Measurements from ENCODE around the gene CMSS1. TPM values are rescaled to one million over a fixed set of nuclear protein-coding genes. Genes with fewer than 3 reads are reported as not detected.

Gene CMSS1
- total RNA-seq, 1 donor from 2014 or later, result 56.3 TPM

DNA sequence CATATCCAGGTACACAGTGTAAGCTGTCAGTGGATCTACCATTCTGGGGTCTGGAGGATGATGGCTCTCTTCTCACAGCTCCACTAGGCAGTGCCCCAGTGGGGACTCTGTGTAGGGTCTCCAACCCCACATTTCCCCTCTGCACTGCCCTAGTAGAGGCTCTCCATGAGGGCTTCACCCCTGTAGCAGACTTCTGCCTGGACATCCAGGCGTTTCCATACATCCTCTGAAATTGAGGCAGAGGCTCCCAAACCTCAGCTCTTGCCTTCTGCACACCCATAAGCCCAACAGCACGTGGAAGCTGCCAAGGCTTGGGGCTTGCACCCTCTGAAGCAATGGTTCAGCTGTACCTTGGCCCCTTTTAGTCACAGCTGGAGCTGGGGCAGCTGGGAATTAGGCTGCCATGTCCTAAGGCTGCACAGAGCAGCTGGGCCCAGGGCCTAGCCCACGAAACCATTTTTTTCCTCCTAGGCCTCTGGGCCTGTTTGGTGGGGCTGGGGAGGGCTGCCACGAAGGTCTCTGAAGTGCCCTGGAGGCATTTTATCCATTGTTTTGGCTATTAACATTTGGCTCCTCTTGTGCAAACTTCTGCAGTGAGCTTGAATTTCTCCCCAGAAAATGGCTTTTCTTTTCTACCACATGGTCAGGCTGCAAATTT, 362.2 kb downstream of the CMSS1 start:
- peaks cover 33% of the 10 kb centered on the region for H3K36me3 Mint-ChIP-seq
- H3K36me3 ChIP-seq, result peaks cover 11% of the 10 kb centered on the region
- peaks cover 29% of the 10 kb centered on the region for H3K9me3 Mint-ChIP-seq
- no peaks in the 10 kb centered on the region for H3K79me2 ChIP-seq (ENCODE audit: low read depth)
- H3K27me3 Mint-ChIP-seq (ENCODE audit: insufficient read depth, low read depth), result peaks cover 4% of the 10 kb centered on the region
- H3K9me3 ChIP-seq (ENCODE audit: low read depth), result peaks cover 8% of the 10 kb centered on the region
- no peaks in the 10 kb centered on the region for H3K4me1 Mint-ChIP-seq
- no peak overlapping the region for H3K27ac Mint-ChIP-seq
- TF ChIP-seq, protein P1, sequence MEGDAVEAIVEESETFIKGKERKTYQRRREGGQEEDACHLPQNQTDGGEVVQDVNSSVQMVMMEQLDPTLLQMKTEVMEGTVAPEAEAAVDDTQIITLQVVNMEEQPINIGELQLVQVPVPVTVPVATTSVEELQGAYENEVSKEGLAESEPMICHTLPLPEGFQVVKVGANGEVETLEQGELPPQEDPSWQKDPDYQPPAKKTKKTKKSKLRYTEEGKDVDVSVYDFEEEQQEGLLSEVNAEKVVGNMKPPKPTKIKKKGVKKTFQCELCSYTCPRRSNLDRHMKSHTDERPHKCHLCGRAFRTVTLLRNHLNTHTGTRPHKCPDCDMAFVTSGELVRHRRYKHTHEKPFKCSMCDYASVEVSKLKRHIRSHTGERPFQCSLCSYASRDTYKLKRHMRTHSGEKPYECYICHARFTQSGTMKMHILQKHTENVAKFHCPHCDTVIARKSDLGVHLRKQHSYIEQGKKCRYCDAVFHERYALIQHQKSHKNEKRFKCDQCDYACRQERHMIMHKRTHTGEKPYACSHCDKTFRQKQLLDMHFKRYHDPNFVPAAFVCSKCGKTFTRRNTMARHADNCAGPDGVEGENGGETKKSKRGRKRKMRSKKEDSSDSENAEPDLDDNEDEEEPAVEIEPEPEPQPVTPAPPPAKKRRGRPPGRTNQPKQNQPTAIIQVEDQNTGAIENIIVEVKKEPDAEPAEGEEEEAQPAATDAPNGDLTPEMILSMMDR (IDR thresholded peaks at IDR 0.05), result no peak
- TF ChIP-seq EZH2phosphoT487 (IDR thresholded peaks at IDR 0.05) (no peak), EZH2 (IDR thresholded peaks at IDR 0.05) (no peak)
- H3K4me3 Mint-ChIP-seq, result no peak overlapping the region
- peaks cover 5% of the 10 kb centered on the region for H3F3A ChIP-seq (ENCODE audit: low read depth)
- H3K27ac ChIP-seq, result no peak overlapping the region
- H3K4me3 ChIP-seq, result no peak overlapping the region
- no peaks in the 10 kb centered on the region for H4K20me1 ChIP-seq (ENCODE audit: low read depth)
- no peaks in the 10 kb centered on the region for H3K27me3 ChIP-seq
- no peak for DNase-seq (ENCODE audit: low spot score)
- peaks cover 10% of the 10 kb centered on the region for H3K4me1 ChIP-seq
- H3K9ac ChIP-seq, result no peak overlapping the region
- H3K4me2 ChIP-seq, result no peak overlapping the region
- H2AFZ ChIP-seq (replicated peaks), result no peak overlapping the region

DNA sequence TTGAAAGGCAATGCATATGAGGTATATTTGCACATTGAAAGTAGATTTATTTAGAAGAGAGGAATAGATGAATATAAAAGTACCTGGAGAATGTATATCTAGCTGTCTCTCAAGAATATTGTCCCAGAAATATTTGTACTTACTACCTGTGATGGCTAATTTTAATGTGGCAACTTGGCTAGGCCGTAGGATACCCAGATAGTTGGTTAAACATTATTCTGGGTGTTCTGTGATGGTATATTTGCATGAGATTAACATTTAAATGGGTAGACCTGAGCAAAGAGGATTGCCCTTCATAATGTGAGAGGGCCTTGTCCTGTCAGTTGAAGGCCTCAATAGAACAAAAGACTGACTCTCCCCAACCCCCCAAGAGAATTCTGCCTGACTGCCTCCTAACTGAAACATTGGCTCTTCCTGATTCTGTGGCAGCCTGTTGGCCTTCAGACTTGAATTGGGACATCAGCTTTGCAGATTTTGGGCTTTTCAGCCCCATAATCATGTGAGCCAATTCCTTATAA, 366.0 kb downstream of the CMSS1 start:
- TF ChIP-seq, protein P1 (IDR thresholded peaks at IDR 0.05), result no peak
- TF ChIP-seq EZH2phosphoT487 (IDR thresholded peaks at IDR 0.05), result no peak
- no peak for TF ChIP-seq EZH2 (IDR thresholded peaks at IDR 0.05)
- H3K9me3 Mint-ChIP-seq, result peaks cover 24% of the 10 kb centered on the region
- H4K20me1 ChIP-seq (ENCODE audit: low read depth), result no peaks in the 10 kb centered on the region
- no peak overlapping the region for H3K27ac Mint-ChIP-seq
- H3F3A ChIP-seq (ENCODE audit: low read depth), result no peaks in the 10 kb centered on the region
- H3K27me3 Mint-ChIP-seq (ENCODE audit: insufficient read depth, low read depth), result peaks cover 4% of the 10 kb centered on the region
- H3K4me1 ChIP-seq, result no peaks in the 10 kb centered on the region
- H3K27me3 ChIP-seq, result no peaks in the 10 kb centered on the region
- no peaks in the 10 kb centered on the region for H3K4me1 Mint-ChIP-seq
- no peak overlapping the region for H3K4me3 Mint-ChIP-seq
- no peak overlapping the region for H3K4me3 ChIP-seq
- no peak for DNase-seq (ENCODE audit: low spot score)
- no peak overlapping the region for H3K27ac ChIP-seq
- no peak overlapping the region for H3K4me2 ChIP-seq
- no peak overlapping the region for H2AFZ ChIP-seq (replicated peaks)
- peaks cover 6% of the 10 kb centered on the region for H3K36me3 ChIP-seq
- no peak overlapping the region for H3K9ac ChIP-seq
- H3K36me3 Mint-ChIP-seq, result peaks cover 18% of the 10 kb centered on the region
- peaks cover 8% of the 10 kb centered on the region for H3K9me3 ChIP-seq (ENCODE audit: low read depth)
- H3K79me2 ChIP-seq (ENCODE audit: low read depth), result no peaks in the 10 kb centered on the region

DNA sequence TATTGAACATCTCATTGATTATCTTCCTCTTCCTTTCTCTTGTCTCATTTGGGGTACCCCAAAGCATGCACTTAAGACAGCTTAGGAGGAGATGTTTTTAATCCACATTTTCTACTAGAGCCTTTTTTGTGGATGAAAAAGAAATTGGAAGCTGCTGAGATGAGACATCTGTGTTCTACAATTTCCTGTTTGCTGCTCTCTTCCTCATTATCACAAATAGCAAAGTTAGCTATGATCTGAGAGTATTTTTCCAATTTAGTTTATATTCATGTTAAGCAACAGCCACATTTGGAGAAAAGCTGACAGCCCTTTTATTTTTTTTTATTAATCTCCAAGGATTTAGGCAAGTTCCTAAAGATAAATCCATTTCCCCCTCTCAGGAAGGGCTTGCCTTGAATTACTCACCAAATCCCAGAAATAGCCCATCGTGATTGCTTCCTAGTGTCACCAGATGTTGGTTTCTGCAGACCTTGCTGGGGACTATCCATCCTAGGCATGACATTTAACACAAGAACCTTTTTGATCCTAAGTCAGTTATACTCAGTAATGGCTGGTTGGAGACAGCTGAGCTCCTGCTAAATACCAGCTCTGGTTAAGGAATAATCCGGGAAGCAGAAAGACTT, 367.4 kb downstream of the CMSS1 start:
- peaks cover 11% of the 10 kb centered on the region for H3K9me3 Mint-ChIP-seq

More for the DNA sequence above, 367.4 kb downstream of the CMSS1 start:
- Histone ChIP-seq H3K79me2 (ENCODE audit: low read depth) (no peaks in the 10 kb centered on the region), H3F3A (ENCODE audit: low read depth) (no peaks in the 10 kb centered on the region), H3K9ac (no peak overlapping the region), H3K27ac (no peak overlapping the region), H3K27me3 (no peaks in the 10 kb centered on the region), H3K9me3 (ENCODE audit: low read depth) (peaks cover 7% of the 10 kb centered on the region), H4K20me1 (ENCODE audit: low read depth) (no peaks in the 10 kb centered on the region), H2AFZ (replicated peaks) (no peak overlapping the region), H3K4me3 (no peak overlapping the region), H3K4me2 (no peak overlapping the region), H3K36me3 (no peaks in the 10 kb centered on the region), H3K4me1 (no peaks in the 10 kb centered on the region)
- DNase-seq (ENCODE audit: low spot score), result no peak
- TF ChIP-seq EZH2phosphoT487 (IDR thresholded peaks at IDR 0.05) (no peak), EZH2 (IDR thresholded peaks at IDR 0.05) (no peak)
- TF ChIP-seq, protein P1 (IDR thresholded peaks at IDR 0.05), result no peak
- peaks cover 7% of the 10 kb centered on the region for H3K27me3 Mint-ChIP-seq (ENCODE audit: insufficient read depth, low read depth)
- H3K4me3 Mint-ChIP-seq, result no peak overlapping the region
- H3K4me1 Mint-ChIP-seq, result no peaks in the 10 kb centered on the region
- peaks cover 9% of the 10 kb centered on the region for H3K36me3 Mint-ChIP-seq
- no peak overlapping the region for H3K27ac Mint-ChIP-seq

Data from neural progenitor cell (in vitro differentiated cells).